Measurements from ENCODE around the gene DDOST.

DNA sequence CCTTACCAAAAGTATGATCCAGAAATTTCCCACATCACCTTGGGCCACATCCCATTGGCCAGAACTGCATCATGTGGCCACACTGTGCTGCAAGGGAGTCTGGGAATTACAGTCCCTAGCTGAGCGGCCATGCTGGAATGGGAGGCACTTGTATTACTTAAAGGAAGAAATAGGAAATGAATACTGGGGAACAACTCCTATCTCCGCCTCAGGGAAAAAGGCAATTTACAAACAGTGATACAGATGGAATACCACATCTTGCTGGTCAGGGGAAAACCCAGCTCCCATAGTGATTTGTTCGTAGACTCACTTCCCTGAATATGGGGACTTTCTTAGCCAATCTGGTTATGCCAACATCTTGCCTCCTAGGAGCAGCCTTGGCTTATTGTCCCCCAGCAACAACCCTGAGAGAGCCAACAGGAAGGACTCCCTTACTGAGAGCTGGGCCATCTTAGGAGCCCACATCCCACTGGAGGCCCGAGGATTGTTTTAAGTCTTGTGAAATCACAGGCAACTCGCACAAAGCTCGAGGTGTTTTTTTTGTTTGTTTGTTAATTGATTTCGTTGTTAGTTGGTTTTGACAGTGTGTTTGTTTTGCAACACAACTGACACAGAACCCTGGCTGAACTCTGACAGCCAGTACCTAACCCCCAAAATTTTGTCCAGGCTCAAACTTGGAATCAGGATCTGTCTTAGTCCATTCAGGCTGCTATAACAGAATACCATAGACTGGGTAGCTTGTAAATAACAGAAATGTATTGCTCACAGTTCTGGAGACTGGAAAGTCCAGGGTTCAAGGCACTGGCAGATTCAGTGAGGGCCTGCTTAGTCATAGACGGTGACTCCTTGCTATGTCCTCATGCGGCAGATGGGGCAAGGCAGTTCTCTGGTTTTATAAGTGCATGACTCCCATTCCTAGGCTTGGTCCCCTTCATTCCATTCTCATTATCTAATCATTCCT lies 57.4 kb downstream of the DDOST start:
- TF ChIP-seq EP300 (IDR thresholded peaks at IDR 0.05; ENCODE audit: borderline replicate concordance) (no peak), NFIC (IDR thresholded peaks at IDR 0.05) (no peak), CEBPB (IDR thresholded peaks at IDR 0.05) (no peak), RAD21 (IDR thresholded peaks at IDR 0.05; ENCODE audit: low read depth) (no peak), EGR1 (IDR thresholded peaks at IDR 0.05) (no peak), YY1 (IDR thresholded peaks at IDR 0.05; ENCODE audit: low read depth) (peak; percentile 74)

All from Ishikawa (cell line).